ENCODE data around the gene GLO1. TPM values are rescaled to one million over a fixed set of nuclear protein-coding genes. Genes with fewer than 3 reads are reported as not detected.

GLO1 gene
- total and polyA plus RNA-seq, 9 of the 15 experiments (the other 6 are each of a cell fraction or from before 2014, with no cell fraction given), result 155 to 331 (median 203) TPM

DNA sequence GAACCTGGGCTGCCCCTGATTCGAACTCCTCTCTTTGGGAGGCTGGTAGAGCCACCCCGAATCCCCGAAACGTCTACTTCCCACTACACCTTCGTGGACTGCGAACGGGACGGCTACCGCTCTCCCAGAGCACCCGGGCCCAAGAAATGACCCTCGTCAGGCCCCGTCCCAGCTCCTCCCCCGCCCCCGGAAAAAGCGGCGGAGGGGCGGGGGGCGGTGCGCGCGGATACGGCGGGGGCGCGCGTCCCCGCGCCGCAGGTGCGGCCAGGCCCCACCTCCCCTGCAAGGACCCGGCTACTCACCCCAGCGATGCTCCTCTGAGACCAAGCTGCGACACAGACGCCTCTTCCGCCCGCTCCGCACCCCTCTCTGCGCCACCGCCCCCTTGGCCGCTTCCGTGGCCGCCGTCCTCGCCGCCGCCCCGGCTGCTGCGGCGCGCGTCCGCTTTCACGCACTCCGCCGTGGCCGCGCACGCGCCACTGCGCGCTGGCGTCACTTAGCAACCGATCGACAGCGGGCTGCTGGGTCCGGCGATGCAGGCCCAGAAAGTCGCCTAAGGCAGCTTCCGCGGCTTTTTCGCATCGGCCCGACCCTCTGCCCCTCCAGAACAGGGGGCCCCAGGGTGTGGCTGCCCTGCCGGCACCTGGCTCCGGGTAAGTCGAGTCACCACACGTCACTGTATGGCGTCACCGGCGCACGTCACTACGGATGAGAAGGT is 63.3 kb downstream of the GLO1 start, which contains the start of gene BTBD9 (continued):
- TF ChIP-seq ZBTB8A (IDR thresholded peaks at IDR 0.05; ENCODE audit: partially characterized antibody) (no peak), NCOA2 (IDR thresholded peaks at IDR 0.05; ENCODE audit: partially characterized antibody in 2 of 2) (no peak), JUNB (CRISPR knock-in tag; conservative IDR thresholded peaks at IDR 0.05) (no peak), NELFE (IDR thresholded peaks at IDR 0.05; ENCODE audit: insufficient read depth, insufficient read length) (no peak), ZBTB7A (IDR thresholded peaks at IDR 0.05; ENCODE audit: borderline replicate concordance, control insufficient read depth, low read depth, low read length) (peak; percentile 65; the same call in 1 of the 2 replicates), EZH2 (IDR thresholded peaks at IDR 0.05; ENCODE audit: borderline replicate concordance, low read depth, low read length) (no peak), ZNF561 (CRISPR knock-in tag; conservative IDR thresholded peaks at IDR 0.05) (no peak), CBX3 (IDR thresholded peaks at IDR 0.05; ENCODE audit: borderline replicate concordance in 1 of 2, low read length in 2 of 2) (no peak), MTA3 (IDR thresholded peaks at IDR 0.05; ENCODE audit: borderline replicate concordance) (peak; percentile 97), RBM39 (optimal IDR thresholded peaks at IDR 0.05; ENCODE audit: low read depth, low read length) (no peak), MCM7 (IDR thresholded peaks at IDR 0.05) (no peak)
- TF ChIP-seq, protein P1, sequence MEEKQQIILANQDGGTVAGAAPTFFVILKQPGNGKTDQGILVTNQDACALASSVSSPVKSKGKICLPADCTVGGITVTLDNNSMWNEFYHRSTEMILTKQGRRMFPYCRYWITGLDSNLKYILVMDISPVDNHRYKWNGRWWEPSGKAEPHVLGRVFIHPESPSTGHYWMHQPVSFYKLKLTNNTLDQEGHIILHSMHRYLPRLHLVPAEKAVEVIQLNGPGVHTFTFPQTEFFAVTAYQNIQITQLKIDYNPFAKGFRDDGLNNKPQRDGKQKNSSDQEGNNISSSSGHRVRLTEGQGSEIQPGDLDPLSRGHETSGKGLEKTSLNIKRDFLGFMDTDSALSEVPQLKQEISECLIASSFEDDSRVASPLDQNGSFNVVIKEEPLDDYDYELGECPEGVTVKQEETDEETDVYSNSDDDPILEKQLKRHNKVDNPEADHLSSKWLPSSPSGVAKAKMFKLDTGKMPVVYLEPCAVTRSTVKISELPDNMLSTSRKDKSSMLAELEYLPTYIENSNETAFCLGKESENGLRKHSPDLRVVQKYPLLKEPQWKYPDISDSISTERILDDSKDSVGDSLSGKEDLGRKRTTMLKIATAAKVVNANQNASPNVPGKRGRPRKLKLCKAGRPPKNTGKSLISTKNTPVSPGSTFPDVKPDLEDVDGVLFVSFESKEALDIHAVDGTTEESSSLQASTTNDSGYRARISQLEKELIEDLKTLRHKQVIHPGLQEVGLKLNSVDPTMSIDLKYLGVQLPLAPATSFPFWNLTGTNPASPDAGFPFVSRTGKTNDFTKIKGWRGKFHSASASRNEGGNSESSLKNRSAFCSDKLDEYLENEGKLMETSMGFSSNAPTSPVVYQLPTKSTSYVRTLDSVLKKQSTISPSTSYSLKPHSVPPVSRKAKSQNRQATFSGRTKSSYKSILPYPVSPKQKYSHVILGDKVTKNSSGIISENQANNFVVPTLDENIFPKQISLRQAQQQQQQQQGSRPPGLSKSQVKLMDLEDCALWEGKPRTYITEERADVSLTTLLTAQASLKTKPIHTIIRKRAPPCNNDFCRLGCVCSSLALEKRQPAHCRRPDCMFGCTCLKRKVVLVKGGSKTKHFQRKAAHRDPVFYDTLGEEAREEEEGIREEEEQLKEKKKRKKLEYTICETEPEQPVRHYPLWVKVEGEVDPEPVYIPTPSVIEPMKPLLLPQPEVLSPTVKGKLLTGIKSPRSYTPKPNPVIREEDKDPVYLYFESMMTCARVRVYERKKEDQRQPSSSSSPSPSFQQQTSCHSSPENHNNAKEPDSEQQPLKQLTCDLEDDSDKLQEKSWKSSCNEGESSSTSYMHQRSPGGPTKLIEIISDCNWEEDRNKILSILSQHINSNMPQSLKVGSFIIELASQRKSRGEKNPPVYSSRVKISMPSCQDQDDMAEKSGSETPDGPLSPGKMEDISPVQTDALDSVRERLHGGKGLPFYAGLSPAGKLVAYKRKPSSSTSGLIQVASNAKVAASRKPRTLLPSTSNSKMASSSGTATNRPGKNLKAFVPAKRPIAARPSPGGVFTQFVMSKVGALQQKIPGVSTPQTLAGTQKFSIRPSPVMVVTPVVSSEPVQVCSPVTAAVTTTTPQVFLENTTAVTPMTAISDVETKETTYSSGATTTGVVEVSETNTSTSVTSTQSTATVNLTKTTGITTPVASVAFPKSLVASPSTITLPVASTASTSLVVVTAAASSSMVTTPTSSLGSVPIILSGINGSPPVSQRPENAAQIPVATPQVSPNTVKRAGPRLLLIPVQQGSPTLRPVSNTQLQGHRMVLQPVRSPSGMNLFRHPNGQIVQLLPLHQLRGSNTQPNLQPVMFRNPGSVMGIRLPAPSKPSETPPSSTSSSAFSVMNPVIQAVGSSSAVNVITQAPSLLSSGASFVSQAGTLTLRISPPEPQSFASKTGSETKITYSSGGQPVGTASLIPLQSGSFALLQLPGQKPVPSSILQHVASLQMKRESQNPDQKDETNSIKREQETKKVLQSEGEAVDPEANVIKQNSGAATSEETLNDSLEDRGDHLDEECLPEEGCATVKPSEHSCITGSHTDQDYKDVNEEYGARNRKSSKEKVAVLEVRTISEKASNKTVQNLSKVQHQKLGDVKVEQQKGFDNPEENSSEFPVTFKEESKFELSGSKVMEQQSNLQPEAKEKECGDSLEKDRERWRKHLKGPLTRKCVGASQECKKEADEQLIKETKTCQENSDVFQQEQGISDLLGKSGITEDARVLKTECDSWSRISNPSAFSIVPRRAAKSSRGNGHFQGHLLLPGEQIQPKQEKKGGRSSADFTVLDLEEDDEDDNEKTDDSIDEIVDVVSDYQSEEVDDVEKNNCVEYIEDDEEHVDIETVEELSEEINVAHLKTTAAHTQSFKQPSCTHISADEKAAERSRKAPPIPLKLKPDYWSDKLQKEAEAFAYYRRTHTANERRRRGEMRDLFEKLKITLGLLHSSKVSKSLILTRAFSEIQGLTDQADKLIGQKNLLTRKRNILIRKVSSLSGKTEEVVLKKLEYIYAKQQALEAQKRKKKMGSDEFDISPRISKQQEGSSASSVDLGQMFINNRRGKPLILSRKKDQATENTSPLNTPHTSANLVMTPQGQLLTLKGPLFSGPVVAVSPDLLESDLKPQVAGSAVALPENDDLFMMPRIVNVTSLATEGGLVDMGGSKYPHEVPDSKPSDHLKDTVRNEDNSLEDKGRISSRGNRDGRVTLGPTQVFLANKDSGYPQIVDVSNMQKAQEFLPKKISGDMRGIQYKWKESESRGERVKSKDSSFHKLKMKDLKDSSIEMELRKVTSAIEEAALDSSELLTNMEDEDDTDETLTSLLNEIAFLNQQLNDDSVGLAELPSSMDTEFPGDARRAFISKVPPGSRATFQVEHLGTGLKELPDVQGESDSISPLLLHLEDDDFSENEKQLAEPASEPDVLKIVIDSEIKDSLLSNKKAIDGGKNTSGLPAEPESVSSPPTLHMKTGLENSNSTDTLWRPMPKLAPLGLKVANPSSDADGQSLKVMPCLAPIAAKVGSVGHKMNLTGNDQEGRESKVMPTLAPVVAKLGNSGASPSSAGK (IDR thresholded peaks at IDR 0.05), result no peak
- TF ChIP-seq, protein P2, sequence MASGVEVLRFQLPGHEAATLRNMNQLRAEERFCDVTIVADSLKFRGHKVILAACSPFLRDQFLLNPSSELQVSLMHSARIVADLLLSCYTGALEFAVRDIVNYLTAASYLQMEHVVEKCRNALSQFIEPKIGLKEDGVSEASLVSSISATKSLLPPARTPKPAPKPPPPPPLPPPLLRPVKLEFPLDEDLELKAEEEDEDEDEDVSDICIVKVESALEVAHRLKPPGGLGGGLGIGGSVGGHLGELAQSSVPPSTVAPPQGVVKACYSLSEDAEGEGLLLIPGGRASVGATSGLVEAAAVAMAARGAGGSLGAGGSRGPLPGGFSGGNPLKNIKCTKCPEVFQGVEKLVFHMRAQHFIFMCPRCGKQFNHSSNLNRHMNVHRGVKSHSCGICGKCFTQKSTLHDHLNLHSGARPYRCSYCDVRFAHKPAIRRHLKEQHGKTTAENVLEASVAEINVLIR (CRISPR knock-in tag; IDR thresholded peaks at IDR 0.05), result peak; percentile 83
- TF ChIP-seq, protein P3, sequence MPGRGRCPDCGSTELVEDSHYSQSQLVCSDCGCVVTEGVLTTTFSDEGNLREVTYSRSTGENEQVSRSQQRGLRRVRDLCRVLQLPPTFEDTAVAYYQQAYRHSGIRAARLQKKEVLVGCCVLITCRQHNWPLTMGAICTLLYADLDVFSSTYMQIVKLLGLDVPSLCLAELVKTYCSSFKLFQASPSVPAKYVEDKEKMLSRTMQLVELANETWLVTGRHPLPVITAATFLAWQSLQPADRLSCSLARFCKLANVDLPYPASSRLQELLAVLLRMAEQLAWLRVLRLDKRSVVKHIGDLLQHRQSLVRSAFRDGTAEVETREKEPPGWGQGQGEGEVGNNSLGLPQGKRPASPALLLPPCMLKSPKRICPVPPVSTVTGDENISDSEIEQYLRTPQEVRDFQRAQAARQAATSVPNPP (IDR thresholded peaks at IDR 0.05; ENCODE audit: borderline replicate concordance, insufficient read depth, insufficient read length), result no peak
